ENCODE results near the gene LSAMP. TPM values are rescaled to one million over a fixed set of nuclear protein-coding genes. Genes with fewer than 3 reads are reported as not detected.

Gene LSAMP
- total RNA-seq, 1 experiment from 2014 or later = not detected

DNA sequence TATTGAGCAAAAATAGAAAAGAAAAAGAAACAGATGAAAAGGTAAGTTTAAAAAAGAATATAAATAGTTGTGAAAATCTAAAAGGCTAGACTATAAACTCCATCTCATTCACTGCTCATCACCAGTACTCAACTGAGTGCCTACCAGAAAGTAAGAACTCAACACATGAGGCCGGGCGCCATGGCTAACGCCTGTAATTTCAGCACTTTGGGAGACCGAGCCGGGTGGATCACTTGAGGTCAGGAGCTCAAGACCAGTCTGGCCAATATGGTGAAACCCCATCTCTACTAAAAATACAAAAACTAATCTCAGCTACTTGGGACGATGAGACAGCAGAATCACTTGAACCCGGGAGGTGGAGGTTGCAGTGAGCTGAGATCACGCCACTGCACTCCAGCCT is 19.3 kb downstream of the LSAMP start:
- H3K79me2 ChIP-seq (ENCODE audit: low read depth) = no peaks in the 10 kb centered on the region
- no peak overlapping the region for H3K4me3 ChIP-seq
- H3K4me1 ChIP-seq (replicated peaks; ENCODE audit: insufficient read depth) = no peaks in the 10 kb centered on the region
- no peak overlapping the region for H3K4me2 ChIP-seq
- H3F3A ChIP-seq (ENCODE audit: insufficient read depth, low read depth) = no peaks in the 10 kb centered on the region
- H3K36me3 ChIP-seq (ENCODE audit: low read depth) = no peaks in the 10 kb centered on the region
- ChIA-PET POLR2A (ENCODE audit: unreplicated experiment) (no interaction called here), CTCF (no interaction called here)
- no peaks in the 10 kb centered on the region for H3K27me3 ChIP-seq (ENCODE audit: insufficient read depth, low read depth)
- H3K27ac ChIP-seq = no peak overlapping the region
- no peak overlapping the region for H2AFZ ChIP-seq
- TF ChIP-seq EZH2 (IDR thresholded peaks at IDR 0.05; ENCODE audit: low read depth) = no peak
- TF ChIP-seq, protein P1, sequence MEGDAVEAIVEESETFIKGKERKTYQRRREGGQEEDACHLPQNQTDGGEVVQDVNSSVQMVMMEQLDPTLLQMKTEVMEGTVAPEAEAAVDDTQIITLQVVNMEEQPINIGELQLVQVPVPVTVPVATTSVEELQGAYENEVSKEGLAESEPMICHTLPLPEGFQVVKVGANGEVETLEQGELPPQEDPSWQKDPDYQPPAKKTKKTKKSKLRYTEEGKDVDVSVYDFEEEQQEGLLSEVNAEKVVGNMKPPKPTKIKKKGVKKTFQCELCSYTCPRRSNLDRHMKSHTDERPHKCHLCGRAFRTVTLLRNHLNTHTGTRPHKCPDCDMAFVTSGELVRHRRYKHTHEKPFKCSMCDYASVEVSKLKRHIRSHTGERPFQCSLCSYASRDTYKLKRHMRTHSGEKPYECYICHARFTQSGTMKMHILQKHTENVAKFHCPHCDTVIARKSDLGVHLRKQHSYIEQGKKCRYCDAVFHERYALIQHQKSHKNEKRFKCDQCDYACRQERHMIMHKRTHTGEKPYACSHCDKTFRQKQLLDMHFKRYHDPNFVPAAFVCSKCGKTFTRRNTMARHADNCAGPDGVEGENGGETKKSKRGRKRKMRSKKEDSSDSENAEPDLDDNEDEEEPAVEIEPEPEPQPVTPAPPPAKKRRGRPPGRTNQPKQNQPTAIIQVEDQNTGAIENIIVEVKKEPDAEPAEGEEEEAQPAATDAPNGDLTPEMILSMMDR (conservative IDR thresholded peaks at IDR 0.05) = no peak
- no peaks in the 10 kb centered on the region; the same call in 1 of the 2 replicates for H4K20me1 ChIP-seq (ENCODE audit: insufficient read depth)
- no peak for DNase-seq
- intact Hi-C loops (cut with micrococcal nuclease; ENCODE audit: unreplicated experiment) = no loop called here
- H3K9me2 ChIP-seq (ENCODE audit: insufficient read depth) = no peaks in the 10 kb centered on the region
- H3K9me3 ChIP-seq (ENCODE audit: insufficient read depth, low read depth) = no peaks in the 10 kb centered on the region
- BruUV-seq (replicated peaks) = no TSS peak

DNA sequence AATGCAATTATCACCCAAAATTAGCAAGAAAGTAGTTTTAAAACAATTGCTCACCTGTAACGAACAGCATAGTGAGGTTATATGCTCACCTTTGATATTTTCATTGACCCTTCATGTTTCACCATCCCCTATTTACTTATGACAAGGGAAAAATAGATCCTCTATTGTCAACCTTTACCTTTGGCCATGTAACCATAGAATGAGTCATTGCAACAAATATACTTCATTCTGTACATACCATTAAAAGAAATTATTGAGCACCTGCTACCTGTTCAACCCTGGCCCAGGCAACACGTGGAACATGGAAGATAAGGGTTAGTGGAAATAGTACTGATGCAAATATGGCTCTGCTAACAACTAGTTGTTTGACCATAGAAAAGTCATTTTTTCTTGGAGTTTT is 20.2 kb downstream of the LSAMP start:
- H3K4me2 ChIP-seq = no peak overlapping the region
- H3K36me3 ChIP-seq (ENCODE audit: low read depth) = no peaks in the 10 kb centered on the region
- H4K20me1 ChIP-seq (ENCODE audit: insufficient read depth) = no peaks in the 10 kb centered on the region
- no peaks in the 10 kb centered on the region for H3K9me2 ChIP-seq (ENCODE audit: insufficient read depth)
- CTCF ChIA-PET = no interaction called here
- no peak overlapping the region for H2AFZ ChIP-seq
- no TSS peak for BruUV-seq (replicated peaks)
- H3K27me3 ChIP-seq (ENCODE audit: insufficient read depth, low read depth) = no peaks in the 10 kb centered on the region
- no peak overlapping the region for H3K4me3 ChIP-seq
- no peak for DNase-seq
- H3F3A ChIP-seq (ENCODE audit: insufficient read depth, low read depth) = no peaks in the 10 kb centered on the region
- no peaks in the 10 kb centered on the region for H3K79me2 ChIP-seq (ENCODE audit: low read depth)
- no peak overlapping the region for H3K27ac ChIP-seq
- POLR2A ChIA-PET (ENCODE audit: unreplicated experiment) = no interaction called here
- H3K9me3 ChIP-seq (ENCODE audit: insufficient read depth, low read depth) = no peaks in the 10 kb centered on the region
- H3K4me1 ChIP-seq (replicated peaks; ENCODE audit: insufficient read depth) = no peaks in the 10 kb centered on the region
- TF ChIP-seq, protein P1 (conservative IDR thresholded peaks at IDR 0.05) = no peak
- no peak for TF ChIP-seq EZH2 (IDR thresholded peaks at IDR 0.05; ENCODE audit: low read depth)
- intact Hi-C loops (cut with micrococcal nuclease; ENCODE audit: unreplicated experiment) = no loop called here

DNA sequence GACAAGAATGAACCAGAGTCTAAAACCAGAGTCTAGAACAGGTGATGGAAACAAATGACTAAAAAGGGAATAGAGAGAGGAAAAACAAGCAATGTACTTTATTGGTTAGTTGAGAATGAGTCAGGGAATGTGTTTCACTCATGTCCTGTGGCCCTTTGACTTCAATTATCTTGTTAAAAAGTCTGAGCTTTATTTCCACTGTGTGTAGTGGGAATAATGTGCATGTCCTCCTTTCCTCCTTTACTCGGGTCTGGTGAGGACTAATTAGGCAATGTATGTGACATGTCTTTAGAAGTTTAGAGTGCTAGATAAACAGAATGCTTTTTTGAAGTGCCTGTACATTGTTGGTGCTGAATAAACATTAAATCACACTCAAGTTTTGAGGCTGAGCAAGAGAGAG is 21.3 kb downstream of the LSAMP start:
- TF ChIP-seq, protein P1 (conservative IDR thresholded peaks at IDR 0.05) = no peak
- no peak for TF ChIP-seq EZH2 (IDR thresholded peaks at IDR 0.05; ENCODE audit: low read depth)
- no peak overlapping the region for H3K4me2 ChIP-seq
- H3K79me2 ChIP-seq (ENCODE audit: low read depth) = no peaks in the 10 kb centered on the region
- H3K4me1 ChIP-seq (replicated peaks; ENCODE audit: insufficient read depth) = no peaks in the 10 kb centered on the region
- H2AFZ ChIP-seq = no peak overlapping the region
- H3K27ac ChIP-seq = no peak overlapping the region
- POLR2A ChIA-PET (ENCODE audit: unreplicated experiment) = no interaction called here
- DNase-seq = no peak
- BruUV-seq (replicated peaks) = no TSS peak
- no peaks in the 10 kb centered on the region for H3K9me2 ChIP-seq (ENCODE audit: insufficient read depth)
- H3K4me3 ChIP-seq = no peak overlapping the region
- CTCF ChIA-PET = no interaction called here
- H3F3A ChIP-seq (ENCODE audit: insufficient read depth, low read depth) = no peaks in the 10 kb centered on the region
- intact Hi-C loops (cut with micrococcal nuclease; ENCODE audit: unreplicated experiment) = no loop called here
- H3K36me3 ChIP-seq (ENCODE audit: low read depth) = no peaks in the 10 kb centered on the region
- no peaks in the 10 kb centered on the region for H3K27me3 ChIP-seq (ENCODE audit: insufficient read depth, low read depth)
- H4K20me1 ChIP-seq (ENCODE audit: insufficient read depth) = no peaks in the 10 kb centered on the region
- no peaks in the 10 kb centered on the region for H3K9me3 ChIP-seq (ENCODE audit: insufficient read depth, low read depth)

Measured in PC-9 (cell line).